GM21367 (cell line): ENCODE results near the gene PARVB.

Experiments
- ATAC-seq: cut with Tn5 transposase; IDR thresholded peaks from one replicate; pipeline ENCODE4 v1.9.1; 2021; ENCODE audit not compliant: unreplicated experiment

Gene PARVB

DNA sequence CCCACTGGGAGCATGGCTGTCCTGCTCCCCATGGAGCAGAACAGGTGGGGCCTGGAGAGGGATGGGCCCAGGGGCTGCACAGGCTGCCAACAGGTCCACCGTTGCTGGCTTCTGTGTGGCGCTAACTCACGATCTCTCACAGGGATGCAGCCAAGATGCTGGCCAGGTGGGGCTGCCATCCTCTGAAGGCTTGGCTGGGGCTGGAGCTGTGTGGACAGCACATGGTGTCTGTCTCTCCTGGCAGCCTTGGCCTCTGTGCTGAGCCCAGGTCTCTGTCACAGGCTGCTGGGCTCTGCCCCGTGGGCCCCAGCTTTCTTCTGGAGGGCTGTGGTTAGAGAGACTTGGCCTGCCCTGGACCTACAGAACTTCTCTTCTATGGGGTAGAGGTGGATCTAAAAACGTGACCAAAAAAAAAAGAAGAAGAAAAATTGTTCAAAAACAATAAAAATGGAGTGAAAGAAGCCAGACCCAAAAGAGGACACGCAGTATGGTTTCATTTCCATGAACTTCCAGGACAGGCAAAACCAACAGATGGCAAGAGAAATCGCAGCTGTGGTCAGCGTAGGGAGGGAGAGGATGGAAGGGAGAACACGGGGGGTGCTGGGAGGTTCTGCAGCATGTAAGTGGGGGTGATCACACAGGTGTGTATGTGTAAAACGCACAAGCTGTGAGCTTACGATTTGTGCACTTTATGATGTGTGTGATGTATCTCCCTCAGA lies 168.9 kb downstream of the PARVB start:
- no peak for ATAC-seq

DNA sequence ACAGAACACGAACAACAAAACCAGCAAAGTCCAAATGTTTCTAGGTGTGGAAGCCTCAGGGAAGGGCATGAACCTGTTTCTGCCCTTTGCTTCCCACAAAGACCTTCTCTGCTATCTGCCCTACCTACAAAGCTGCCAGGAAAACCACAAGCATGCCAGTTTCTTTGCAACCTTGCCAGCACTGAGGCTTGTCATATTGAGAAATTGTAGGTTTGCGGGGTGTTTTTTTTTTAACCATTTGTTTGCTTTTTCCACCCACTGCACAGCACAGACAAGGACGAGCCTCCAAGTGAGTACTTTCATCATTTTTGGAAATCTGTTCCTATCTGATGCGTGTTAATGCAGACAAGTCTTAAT lies 169.4 kb downstream of the PARVB start:
- ATAC-seq, result no peak

DNA sequence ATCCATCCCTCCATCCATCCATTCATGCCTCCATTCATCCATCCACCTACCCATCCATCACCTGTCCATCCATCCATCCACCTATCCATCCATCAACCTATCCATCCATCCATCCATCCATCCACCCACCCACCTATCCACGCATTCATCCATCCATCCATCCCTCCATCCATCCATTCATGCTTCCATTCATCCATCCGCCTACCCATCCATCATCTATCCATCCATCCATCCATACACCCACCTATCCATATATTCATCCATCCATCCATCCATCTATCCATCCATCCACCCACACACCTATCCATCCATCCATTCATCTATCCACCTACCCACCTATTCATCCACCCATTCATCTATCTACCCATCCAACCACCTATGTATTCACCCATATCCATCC lies 170.5 kb downstream of the PARVB start:
- ATAC-seq, result no peak

DNA sequence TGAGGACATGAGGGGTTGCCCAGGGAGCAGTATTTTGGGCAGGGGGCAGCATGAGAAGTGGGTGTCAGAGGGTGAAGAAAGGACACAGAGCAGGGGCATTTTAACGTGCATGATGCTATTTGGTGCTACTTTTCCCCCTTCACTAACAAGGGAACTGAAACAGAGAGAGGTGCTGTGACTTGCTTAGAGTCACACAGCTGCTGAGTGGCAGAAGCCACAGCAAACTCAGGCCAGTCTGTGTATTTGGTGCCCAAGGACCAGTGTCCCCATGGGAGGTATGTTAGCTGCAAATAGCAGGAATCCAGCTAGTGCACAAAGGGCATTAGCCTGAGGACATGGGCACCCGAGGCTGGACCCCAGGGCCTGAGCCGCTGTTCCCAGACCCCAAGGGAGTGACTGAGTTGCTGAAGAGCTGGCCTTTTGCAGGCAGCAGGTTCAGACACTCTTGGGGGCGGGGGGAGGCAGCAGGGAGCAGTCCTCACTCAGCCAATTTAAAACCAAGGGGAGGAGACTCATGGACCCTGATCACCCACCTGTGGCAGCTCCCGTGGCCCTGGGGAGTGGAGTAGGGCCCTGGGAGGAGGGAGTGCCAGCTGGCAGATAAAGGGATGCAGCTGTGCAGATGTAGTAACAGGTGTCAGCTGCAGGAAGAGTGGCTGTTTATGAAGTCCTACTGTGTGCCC lies 171.2 kb downstream of the PARVB start:
- ATAC-seq, result no peak

DNA sequence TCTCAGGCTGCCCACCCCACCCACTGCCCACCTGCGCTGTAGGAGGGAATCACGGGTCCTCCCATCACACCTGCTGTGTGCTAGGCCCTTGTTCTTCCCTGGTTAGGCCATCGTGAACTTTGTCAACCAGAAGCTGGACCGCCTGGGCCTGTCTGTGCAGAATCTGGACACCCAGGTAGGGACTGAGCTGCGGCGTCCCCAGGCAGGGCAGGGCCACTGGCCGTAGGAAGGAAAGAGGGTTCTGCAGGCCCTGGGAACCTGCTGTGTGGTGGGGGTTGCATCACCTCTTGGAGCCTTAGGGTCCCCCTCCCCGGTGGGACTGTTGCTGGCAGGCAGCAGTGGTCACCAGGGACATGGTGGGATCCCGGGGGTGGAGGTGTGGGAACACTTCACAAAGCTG lies 172.1 kb downstream of the PARVB start:
- no peak for ATAC-seq

DNA sequence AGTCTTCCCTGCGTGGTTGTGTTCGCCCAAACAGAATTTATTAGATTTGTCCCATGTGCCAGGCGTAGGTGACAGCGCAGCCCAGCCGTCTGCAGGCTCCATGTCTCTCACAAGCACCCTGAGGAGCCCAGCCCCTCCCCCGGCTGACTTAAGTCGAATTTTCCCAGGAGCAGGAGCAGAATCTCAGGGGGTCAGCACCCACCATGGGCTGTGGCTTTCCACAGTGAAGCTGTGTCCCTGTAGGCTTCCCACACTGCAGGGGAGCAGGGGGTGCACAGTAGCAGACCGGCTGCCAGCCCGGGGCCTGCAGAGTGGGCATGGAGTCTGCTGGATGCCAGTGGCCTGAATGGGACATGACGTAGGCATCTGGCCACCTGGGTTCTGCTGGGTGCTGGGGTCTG lies 172.6 kb downstream of the PARVB start:
- no peak for ATAC-seq

DNA sequence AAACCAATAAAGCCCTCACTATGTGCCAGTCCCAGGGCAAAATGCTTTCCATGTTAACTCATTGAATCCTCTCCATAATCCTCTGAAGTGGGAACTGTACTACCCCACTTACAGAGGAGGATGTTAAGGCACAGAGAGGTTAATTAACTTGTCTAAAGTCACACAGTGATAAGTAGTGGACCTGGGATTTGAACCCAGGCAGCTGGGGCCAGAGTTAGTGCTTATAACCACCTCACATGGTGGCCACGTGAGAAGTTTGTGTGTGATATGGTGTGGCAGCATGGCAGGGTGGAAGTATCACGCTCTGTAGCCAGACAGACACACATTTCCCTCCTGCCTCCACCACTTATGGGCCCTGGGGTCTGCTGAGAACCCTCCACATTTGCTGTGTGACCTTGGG lies 173.2 kb downstream of the PARVB start:
- no peak for ATAC-seq

DNA sequence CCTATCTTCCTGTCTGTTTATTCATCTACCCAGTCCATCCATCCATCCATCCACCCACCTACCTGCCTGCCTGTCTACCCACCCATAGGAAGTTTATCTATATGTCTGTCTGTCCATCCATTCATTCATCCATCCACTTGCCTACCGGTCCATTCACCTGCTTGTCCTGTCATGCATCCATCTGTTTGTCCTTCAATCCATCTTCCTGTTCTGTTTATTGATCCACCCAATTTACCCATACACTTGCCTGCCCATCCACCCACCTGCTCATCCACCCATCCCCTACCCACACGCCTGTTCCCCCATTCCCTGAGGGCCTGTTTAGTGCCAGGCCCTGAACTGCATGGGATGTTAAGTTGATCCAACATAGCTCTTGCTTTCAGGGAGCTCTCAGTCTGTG lies 175.1 kb downstream of the PARVB start:
- no peak for ATAC-seq

DNA sequence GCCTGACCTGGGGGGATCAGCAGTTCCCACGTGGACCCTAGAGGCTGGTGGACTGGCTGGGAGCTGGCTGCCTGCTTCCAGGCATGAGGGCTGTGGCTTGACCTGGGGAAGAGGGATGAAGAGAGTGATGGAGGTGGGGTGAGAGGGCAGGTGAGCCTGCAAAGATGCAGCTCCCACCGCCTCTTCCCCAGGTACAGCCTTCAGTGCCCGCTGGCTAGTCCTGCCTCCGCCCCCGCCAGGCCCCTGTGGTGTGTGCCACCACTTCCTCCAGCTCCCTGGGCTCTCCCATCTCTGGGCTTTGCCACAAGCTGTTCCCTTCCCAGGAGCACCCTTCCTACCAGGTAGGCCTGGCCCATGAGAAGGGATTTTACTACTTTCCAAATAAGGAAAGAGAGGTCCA lies 175.8 kb downstream of the PARVB start:
- ATAC-seq, result no peak

DNA sequence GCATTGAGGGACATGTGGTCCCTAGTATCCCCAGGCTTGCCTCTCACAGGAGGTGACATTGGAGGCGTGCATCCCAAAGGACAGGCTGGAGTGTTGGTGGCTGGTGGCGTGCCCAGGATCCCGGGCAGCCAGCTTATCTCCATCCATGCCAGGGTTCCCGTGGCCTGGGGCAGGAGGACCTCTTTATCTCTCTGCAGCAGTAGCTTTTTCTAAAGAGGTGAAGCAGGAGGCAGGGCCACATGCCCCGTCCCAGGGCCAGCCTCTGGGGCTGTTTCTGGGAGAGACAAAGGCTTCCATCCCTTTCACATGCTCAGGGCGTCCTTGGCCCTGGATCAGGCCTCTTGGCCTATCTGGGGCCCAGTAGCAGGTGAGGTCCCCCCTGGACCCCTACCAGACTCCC lies 176.3 kb downstream of the PARVB start:
- no peak for ATAC-seq

DNA sequence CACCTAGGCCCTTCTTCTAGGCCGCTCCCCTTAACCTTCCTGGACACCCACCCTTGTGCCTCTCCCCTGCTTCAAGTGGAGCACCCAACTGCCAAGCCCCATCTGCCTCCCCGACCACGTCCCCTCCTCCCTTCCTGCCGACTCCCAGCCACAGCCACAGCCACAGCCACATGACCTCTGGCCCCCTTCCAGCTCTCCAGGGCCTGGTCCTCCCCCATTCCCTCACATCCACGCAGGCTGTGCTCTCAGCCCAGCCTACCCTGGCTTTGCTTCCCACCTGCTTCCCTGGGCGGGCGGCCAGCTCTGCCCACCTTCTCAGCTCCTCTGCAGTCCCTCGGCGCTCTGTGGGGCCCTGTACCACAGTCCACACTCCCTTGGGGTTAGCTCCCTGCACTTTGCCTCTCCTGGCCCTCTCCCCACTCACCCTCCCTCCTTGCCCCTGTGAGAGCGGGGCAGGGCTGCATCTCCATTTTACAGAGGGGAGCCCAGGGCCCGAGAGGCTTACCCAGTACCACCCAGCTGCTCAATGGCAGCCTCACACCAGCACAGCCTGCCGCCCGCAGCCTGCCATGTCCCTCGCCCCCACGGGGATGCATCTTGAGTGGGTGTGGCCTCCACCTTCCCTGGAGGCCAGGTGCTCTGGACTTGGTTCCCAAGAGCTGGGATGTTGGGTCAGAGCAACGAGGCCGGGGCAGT lies 176.9 kb downstream of the PARVB start:
- no peak for ATAC-seq

DNA sequence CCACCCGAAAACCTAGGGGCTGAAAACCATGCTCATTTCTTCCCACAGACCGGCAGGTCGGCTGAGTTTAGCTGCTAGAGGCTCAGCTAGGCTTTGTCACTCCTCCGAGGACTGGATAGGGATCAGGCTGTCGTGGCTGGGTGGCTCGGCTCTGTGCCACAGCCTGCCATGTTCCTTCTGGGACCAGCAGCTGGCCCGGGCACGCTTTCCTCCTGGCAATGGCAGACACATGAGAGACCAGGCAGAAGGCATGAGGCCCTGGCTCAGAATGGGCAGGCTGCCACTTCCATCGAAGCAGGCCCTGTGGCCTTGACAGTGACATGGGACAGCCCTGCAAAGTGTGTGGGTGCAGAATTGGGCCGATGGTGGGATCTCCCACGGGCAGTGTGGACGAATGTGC lies 177.6 kb downstream of the PARVB start:
- no peak for ATAC-seq

DNA sequence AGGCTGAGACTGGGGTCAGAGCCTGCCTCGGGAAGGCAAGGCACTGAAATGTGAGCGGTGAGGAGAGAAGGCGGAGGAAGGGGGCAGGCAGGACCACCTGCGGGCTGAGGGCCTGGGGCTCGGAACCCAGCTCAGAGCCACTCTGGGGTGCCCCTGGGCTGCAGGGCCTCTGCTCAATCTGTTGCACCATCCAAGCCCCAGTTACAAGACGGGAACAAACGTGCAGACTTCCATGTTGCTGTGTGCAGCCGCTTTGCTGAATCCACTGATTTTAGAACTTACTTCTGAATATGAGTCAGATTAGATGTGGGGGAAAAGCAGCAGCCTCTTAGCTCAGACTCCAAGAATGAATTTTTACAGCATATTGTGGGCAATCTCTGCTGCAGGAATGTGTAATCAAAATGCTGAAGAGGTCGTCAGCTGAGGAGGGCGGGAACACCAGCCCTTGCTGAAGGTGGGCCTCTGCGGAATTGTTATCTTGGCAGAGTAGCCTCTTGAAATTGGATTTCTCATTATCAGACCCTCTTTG lies 178.2 kb downstream of the PARVB start:
- no peak for ATAC-seq

DNA sequence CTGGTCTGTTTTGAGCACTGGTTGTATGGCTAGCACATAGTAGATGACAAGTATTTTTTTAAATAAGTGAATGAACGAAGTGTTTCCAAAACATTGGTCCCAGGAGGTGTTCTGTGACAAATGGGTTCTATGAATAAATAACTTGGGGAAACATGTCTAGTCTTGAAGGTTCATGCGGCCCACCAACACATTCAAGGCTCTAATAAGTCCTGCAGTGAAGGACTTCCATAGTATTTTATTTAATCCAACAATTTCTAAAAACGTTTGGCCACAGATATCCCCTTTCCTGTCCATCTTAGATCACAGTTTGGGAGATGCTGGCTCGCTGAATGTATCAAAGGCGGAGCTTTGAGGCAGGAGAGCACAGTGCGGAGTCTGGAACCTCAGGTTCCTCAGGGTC lies 179.1 kb downstream of the PARVB start:
- ATAC-seq, result no peak

DNA sequence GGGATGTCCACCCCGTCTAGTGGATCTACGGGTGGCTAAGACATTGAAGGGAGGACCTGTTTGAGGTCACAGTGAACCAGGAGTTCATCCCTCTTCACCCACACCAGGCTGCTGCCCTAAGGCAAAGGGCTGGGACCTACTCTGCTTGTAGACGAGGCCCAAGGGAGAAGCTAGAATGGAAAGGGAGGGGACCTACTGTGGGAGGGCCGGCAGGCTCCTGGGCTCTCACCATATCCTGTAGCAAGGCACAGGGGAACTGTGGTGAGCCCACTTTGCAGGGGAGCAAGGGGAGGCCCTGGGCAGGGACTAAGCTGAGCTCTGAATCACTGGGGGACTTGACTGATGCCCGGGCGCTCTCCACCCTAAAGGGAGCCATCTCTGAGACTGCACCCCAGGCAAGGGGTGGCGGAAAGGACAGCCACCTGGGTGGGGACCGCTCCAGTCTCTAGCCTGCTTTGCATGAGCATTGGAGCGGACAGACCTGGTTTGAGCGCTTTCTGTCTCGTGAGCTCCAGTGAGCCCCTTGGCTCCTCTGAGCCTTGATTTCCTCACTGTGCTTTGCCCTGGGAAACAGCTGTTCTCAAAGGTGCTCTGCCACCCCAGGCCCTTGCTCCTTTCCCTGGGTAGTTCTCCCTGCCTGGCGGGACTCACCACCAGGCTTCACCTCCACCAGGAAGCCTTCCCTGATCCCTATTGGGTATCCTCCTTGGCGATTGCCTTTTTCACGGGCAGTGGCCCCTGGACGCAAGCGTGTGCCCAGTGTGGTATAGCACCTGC lies 180.8 kb downstream of the PARVB start:
- no peak for ATAC-seq

DNA sequence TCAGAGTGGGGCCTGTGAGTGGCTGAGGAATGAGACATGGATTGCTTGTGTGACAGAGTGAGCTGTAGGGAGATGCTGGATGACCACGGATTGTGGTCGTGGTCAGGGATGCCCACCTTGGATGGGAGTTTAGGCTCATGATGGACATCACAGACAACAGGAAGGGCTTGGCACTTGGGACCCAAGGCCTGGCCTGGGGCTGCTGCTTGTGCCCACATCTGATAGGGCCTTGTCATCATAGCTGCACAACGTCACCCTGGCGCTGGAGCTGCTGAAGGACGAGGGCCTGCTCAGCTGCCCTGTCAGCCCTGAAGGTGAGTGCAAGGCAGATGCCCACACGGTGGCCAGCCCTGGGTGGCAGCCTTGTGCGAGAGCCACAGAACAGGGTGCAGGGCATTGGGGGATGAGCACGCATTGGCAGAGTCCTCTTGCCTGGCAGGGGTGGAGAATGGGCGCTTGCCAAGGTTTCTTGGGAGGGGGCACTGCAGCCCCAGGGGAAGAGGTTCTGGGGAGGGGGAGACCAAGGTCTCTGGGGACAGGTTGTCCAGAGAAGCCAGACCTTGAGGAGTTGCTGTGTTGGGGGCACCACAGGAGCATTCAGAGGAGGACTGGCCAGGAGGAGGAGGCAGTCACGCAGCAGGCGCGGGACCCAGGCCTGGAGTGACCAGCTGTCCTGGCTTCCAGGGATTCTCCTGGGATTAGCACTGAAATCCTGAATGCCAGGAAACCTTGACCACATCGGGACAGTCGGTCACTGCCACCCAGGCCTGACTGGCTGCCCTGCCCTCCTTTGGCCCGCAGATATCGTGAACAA lies 181.6 kb downstream of the PARVB start:
- no peak for ATAC-seq

DNA sequence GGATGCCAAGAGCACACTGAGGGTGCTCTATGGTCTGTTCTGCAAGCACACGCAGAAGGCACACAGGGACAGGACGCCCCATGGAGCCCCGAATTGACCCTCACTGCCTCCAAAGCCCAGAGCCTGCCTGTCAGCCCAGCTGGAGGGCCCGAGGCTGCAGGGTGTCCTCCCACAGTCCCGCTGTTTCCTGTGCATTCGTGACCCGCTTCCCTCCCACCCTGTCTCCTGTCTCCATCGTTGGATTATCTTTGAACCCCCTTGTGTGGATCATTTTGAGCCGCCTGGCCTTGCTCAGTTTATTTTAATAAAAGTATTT lies 182.2 kb downstream of the PARVB start:
- ATAC-seq, result no peak

DNA sequence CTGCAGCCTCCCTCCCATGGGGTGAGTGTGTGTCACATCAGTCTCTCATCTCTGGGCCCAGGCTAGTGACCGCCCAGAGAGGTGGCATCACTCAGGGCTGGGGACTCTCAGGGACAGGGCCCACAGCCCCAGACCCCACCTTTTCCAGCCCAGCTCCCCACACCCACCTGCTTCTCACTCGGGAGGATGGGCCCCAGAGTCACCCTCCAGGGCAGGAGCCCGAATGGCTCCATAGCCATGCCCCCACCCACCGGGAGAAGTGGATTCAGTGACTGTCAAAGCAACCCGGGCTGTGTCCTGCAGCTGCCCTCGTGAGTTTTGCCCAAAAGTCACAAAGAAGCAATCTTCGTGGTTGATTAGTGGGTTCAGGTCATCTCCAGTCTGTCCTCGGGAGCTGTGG lies 182.6 kb downstream of the PARVB start:
- ATAC-seq, result no peak

DNA sequence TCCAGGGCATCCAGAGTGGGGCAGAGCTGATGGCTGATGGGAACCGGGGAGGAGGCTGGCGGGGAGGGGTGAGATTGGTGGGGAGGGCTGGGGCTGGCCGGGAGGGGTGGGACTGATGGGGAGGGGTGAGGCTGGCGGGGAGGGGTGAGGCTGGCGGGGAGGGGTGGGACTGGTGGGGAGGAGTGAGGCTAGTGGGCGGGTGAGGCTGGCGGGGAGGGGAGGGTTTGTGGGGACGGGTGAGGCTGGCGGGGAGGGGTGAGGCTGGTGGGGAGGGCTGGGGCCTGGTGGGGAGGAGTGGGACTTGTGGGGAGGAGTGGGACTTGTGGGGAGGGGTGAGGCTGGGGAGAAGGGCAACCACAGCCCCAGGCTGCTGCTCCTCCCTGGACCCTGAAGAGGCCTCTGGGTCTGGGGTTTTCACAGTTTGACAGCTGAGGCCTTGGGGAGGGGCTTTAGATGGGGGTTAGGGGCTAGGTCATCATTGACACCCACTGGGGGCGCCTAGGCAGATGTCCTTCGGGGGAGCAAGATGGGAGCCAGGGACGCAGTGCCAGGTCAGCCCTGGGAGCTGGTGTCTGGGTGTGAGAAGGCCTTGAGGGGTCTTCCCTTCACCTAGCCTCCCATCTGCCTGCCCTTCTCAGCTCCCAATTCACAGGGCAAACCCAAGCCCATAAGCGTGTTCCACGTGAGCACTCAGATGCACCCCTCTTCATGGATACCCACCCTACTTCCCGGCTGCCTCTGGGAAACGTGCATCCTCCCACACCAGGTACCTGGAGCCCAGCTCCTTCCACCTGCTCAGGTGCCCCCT lies 183.3 kb downstream of the PARVB start:
- no peak for ATAC-seq

DNA sequence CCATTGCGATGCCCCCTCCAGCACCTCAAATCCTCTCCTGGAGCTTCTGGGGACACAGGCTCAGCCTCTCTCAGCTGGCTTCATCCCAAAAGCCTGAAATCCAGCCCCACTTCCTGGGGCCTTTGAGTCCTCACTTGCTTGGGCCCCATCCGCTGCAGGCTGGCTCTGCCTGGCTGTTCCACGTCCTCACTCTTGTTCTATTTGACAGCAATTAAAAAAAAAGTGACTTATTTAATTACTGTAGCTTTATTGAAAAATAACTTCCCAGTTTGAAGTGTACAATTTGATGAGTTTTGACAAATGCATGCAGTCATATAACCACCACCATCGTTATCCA lies 183.8 kb downstream of the PARVB start:
- ATAC-seq, result no peak
